Measurements from ENCODE around the gene ZCCHC14. TPM values are rescaled to one million over a fixed set of nuclear protein-coding genes. Genes with fewer than 3 reads are reported as not detected.
"Not testable (repeated sequence)": the region's sequence is repeated elsewhere in the genome, so short reads cannot be mapped to it uniquely, and the experiment has no call there.

Gene ZCCHC14
- polyA plus RNA-seq, 1 donor (not counting 4 experiments of a cell fraction or from before 2014, with no cell fraction given), result 3.6 TPM

DNA sequence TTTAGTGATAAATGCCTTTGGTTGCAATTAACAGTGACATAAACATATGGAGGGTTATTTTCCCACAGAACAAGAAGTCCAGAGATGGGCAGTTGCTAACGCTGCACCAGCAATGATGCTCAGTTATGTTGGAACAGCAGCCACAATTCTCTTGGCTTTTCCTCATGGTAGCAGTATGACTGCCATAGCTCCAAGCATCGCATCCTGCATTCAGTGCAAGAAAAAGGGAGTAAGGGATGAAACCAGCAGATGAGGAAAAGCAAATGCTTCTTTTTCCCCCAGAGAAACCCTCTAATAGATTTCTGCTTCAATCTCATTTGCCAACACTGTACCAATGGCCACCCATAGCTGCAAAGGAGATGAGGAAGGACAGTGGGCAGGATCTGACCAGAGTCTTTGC is 13.0 kb upstream of the ZCCHC14 start:
- no peaks in the 10 kb centered on the region for H3K27me3 ChIP-seq (ENCODE audit: control insufficient read depth, extremely low read depth, insufficient read depth, low read length)
- no peaks in the 10 kb centered on the region for H3K36me3 ChIP-seq (ENCODE audit: control insufficient read depth in 2 of 2, extremely low read depth in 1 of 2, insufficient read depth in 2 of 2, low read length in 2 of 2)
- DNase-seq (ENCODE audit: low read depth, low spot score), result no peak
- dilution Hi-C loops (cut with MboI; ENCODE audit: extremely low pct_ligation_motif_present, low sequenced_read_pairs), result no loop called here
- no peaks in the 10 kb centered on the region for H3K9me3 ChIP-seq (ENCODE audit: control insufficient read depth, low read depth, low read length)
- no peaks in the 10 kb centered on the region for H4K20me1 ChIP-seq (ENCODE audit: control insufficient read depth, extremely low read depth, insufficient read depth, low read length)
- H3K9me1 ChIP-seq (ENCODE audit: control insufficient read depth, extremely low read depth, insufficient read depth, low read length), result no peaks in the 10 kb centered on the region
- H3K4me1 ChIP-seq (ENCODE audit: control insufficient read depth, extremely low read depth, insufficient read depth, low read length), result peaks cover 6% of the 10 kb centered on the region
- H2AFZ ChIP-seq (ENCODE audit: control insufficient read depth, low read length), result no peak overlapping the region
- H3K4me2 ChIP-seq (ENCODE audit: control insufficient read depth, extremely low read depth, insufficient read depth, low read depth, low read length), result no peak overlapping the region
- FAIRE-seq, result no peak
- TF ChIP-seq, protein P1, sequence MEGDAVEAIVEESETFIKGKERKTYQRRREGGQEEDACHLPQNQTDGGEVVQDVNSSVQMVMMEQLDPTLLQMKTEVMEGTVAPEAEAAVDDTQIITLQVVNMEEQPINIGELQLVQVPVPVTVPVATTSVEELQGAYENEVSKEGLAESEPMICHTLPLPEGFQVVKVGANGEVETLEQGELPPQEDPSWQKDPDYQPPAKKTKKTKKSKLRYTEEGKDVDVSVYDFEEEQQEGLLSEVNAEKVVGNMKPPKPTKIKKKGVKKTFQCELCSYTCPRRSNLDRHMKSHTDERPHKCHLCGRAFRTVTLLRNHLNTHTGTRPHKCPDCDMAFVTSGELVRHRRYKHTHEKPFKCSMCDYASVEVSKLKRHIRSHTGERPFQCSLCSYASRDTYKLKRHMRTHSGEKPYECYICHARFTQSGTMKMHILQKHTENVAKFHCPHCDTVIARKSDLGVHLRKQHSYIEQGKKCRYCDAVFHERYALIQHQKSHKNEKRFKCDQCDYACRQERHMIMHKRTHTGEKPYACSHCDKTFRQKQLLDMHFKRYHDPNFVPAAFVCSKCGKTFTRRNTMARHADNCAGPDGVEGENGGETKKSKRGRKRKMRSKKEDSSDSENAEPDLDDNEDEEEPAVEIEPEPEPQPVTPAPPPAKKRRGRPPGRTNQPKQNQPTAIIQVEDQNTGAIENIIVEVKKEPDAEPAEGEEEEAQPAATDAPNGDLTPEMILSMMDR (optimal IDR thresholded peaks at IDR 0.05 in 1 of 3, IDR thresholded peaks at IDR 0.05 in 1 of 3, conservative IDR thresholded peaks at IDR 0.05 in 1 of 3; ENCODE audit: extremely low read depth in 1 of 3, insufficient read depth in 2 of 3, low read length in 3 of 3), result no peak
- TF ChIP-seq EZH2 (IDR thresholded peaks at IDR 0.05; ENCODE audit: low read length), result no peak
- no peak overlapping the region for H3K27ac ChIP-seq (ENCODE audit: control insufficient read depth, insufficient read depth, low read length)
- H3K4me3 ChIP-seq (ENCODE audit: control insufficient read depth in 2 of 3, extremely low read depth in 1 of 3, insufficient read depth in 2 of 3, low read depth in 1 of 3, low read length in 3 of 3), result no peak overlapping the region
- H3K79me2 ChIP-seq (ENCODE audit: control insufficient read depth, insufficient read depth, low read length), result no peaks in the 10 kb centered on the region
- no peak overlapping the region for H3K9ac ChIP-seq (ENCODE audit: control insufficient read depth, extremely low read depth, insufficient read depth, low read length)

DNA sequence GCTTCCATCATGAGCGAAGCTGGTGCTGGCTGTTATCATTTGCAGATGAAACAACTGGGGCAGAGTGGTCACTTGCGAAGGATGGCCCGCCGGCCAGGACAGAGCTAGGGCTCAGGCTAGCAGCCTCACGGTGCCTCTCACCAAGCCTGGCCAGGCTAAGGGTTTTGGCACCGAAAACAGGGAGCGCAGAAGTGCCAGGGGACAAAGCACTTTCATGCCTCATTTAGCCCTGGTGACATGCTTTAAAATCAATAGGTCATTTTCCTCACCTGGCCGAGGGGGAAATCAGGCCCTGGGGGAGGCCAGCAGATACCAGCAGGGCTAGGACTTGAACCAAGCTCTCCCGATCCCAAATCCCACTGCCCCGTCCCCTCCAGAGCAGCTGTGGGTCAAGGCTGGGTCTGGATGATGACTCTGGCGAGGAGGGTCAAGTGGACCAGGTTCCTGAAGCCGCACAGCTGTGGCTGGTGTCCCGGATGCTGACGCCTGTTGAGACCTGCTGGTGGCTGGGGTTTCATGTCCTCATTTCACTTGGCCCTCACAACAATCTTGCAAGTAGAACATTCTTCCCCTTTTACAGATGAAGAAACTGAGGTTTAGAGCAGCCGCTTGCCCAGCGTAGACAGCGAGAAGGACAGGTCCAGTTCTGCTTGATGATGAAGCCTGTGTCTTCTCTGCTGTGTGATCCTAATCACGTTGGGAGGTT is 10.6 kb upstream of the ZCCHC14 start:
- H4K20me1 ChIP-seq (ENCODE audit: control insufficient read depth, extremely low read depth, insufficient read depth, low read length); dilution Hi-C loops (cut with MboI; ENCODE audit: extremely low pct_ligation_motif_present, low sequenced_read_pairs); H2AFZ ChIP-seq (ENCODE audit: control insufficient read depth, low read length); H3K27me3 ChIP-seq (ENCODE audit: control insufficient read depth, extremely low read depth, insufficient read depth, low read length); H3K9me1 ChIP-seq (ENCODE audit: control insufficient read depth, extremely low read depth, insufficient read depth, low read length); H3K79me2 ChIP-seq (ENCODE audit: control insufficient read depth, insufficient read depth, low read length); FAIRE-seq; H3K4me3 ChIP-seq (ENCODE audit: control insufficient read depth in 2 of 3, extremely low read depth in 1 of 3, insufficient read depth in 2 of 3, low read depth in 1 of 3, low read length in 3 of 3); H3K27ac ChIP-seq (ENCODE audit: control insufficient read depth, insufficient read depth, low read length); H3K9ac ChIP-seq (ENCODE audit: control insufficient read depth, extremely low read depth, insufficient read depth, low read length); H3K9me3 ChIP-seq (ENCODE audit: control insufficient read depth, low read depth, low read length); H3K36me3 ChIP-seq (ENCODE audit: control insufficient read depth in 2 of 2, extremely low read depth in 1 of 2, insufficient read depth in 2 of 2, low read length in 2 of 2); H3K4me2 ChIP-seq (ENCODE audit: control insufficient read depth, extremely low read depth, insufficient read depth, low read depth, low read length); DNase-seq (ENCODE audit: low read depth, low spot score): not testable (repeated sequence)
- H3K4me1 ChIP-seq (ENCODE audit: control insufficient read depth, extremely low read depth, insufficient read depth, low read length), result peaks cover 18% of the 10 kb centered on the region

All from keratinocyte (primary cell).